HG02763 (cell line): ENCODE measurements around the gene RD3L.
"Not testable (repeated sequence)": the region's sequence is repeated elsewhere in the genome, so short reads cannot be mapped to it uniquely, and the experiment has no call there.

Source experiments
- ATAC-seq: cut with Tn5 transposase; IDR thresholded peaks from one replicate; pipeline ENCODE4 v1.9.1; 2021; ENCODE audit warnings: mild to moderate bottlenecking, moderate library complexity; ENCODE audit not compliant: unreplicated experiment

Gene RD3L

DNA sequence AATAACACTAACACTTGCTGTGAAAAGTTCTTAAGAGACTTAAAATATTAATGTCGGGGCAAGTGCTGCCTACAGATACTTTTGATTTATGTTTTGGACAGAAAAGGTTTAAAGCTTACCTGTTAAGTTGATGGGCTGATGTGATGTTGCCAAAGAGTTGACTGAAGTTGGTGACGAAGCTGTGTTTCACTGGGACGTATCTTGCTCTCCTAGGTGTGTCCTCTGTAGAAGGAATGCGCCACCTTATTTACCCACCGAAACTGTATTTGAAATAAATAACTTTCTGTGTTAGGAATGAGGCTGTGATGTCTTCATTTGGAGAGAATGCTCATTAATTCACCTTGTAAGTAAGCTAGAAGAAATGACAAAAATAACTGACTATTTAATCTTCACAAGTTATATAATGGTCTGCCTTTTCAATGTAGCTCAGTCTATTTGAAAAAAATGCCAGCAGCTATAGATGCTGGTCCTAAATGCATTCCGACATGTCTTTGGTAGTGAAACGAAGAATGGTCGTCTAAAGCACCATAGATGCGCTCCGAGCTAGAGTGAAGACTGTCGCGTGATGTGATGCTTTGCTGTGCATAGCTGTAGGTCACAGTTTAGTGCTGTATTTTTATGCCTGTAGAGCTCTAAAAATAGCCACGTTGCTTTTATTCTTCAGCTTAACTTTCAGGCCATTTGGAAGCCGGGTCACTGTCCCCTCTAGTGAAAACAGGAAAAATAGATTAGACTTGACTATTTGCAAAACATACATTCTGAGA is at the start of gene RD3L:
TSS of gene RD3L (minus strand) at position 557 of the 764 bp plus-strand sequence. CDS start 834 bp downstream, outside the sequence.
- no peak for ATAC-seq

GRCh38 chr14:103989964-103990363 is 47.6 kb upstream of the RD3L start:
- no peak for ATAC-seq

- ATAC-seq, result no peak
Measured at GRCh38 chr14:103989034-103989433, 46.7 kb upstream of the RD3L start.

DNA sequence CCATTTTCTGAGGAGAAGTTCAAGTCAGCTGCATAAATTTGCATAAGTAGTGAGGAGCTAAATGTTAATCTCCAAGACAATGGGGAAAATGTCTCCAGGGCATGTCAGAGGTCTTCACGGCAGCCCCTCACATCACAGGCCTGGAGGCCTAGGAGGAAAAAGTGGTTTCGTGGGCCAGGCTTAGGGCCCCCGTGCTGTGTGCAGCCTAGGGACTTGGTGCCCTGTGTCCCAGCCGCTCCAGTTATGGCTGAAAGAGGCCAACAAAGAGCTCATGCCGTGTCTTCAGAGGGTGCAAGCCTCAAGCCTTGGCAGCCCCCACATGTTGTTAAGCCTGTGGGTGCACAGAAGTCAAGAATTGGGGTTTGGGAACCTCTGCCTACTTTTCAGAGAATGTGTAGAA is 41.9 kb upstream of the RD3L start:
- no peak for ATAC-seq

- not testable (repeated sequence) for ATAC-seq
Measured at GRCh38 chr14:103980623-103981238, 38.4 kb upstream of the RD3L start.

DNA sequence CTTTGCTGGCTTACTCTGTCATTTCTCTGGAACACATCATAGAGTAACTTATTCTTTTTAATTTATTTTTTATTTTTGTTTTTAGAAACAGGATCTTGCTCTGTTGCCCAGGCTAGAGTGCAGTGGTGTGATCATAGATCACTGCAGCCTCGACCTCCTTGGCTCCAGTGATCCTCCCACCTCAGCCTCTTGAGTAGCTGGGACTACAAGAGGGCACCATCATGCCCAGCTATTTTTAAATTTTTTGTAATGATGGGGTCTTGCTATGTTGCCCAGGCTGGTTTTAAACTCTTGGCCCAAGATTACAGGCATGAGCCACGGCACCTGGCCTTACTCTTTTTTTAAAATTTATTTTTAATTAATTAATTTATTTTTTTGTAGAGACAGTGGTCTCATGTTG is 32.2 kb upstream of the RD3L start:
- ATAC-seq, result no peak

DNA sequence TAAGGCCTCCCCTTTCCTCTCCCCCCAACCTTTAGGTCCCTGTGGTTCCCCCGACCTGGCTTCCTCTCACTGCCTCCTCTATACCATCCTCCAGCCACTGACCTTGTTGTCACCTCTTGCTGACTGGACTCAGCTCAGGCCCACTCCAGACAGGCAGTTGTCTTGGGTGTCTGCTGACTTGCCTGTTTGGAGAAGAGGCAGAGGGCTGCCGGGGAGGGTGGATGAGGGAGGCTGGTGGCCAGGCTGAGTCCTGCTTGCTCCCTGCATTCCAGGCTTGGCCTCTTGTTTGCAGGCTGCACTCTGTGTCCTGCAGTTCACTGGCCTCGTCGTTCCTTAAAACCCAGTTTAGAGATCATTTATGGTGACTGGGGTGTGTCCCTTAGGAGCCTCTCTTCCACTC is 31.0 kb upstream of the RD3L start:
- ATAC-seq, result no peak

GRCh38 chr14:103969961-103970360 is 27.6 kb upstream of the RD3L start:
- no peak for ATAC-seq

- ATAC-seq, result no peak
Measured at GRCh38 chr14:103966631-103967030, 24.3 kb upstream of the RD3L start.

DNA sequence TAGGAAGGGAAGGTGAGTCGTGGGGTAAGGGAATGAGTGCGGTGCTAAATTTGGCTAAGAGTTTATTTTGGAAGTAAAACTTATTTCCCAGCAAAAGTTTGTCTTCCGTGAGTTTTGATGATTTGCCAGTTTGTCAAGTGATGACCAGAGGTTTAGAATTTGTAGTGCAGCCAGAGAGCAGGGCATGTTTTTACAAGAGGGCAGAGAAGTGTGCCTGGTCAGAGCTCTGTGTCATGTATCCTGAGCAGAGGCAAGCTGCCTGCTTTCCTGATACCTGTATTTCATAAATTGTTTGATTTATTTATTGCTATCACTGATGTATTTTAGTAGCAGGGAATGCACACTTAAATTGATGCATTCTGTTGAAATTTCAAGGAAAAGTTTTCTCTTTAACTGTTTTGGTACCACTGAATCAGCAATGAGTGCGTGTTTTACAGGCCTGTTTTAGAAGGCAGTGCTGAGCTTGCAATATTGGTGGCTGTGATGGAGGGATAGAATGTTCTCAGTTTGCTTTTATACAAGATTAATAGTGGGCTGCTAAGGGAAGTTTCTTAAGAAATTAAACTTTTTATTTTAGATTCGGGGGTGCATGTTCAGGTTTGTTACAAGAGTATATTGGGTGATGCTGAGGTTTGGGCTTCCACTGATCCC is 19.7 kb upstream of the RD3L start:
- ATAC-seq, result no peak

DNA sequence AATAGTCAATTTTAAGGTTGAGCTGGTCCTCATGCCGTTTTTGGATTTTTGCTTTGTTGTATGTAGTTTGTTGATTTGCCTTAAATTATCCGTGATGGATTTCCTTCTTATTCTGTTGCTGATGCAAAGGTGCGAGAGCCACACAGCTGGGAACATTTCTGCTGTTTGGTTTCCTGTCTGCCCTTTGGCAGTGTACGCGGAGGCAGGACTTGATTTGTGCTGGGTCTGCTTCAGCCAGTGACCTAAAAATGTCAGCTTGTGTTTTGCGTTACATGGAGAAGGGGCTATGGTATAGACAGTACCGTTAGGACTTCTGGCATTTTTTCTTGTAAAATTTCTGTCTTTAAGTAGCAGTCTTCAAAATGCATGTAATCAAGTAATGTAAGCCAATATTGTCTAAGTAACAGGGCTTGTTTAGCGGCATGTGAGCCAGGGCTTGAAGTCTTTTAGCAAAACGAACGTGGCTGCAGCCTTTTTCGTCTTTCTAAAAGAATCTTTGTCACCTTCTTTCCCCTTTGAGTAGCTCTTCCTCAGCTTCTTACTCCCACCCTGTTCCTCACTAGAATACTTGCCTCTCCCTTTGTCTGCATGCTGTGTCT is 18.2 kb upstream of the RD3L start:
- ATAC-seq, result no peak

GRCh38 chr14:103949131-103949790 is 6.9 kb upstream of the RD3L start:
- no peak for ATAC-seq

DNA sequence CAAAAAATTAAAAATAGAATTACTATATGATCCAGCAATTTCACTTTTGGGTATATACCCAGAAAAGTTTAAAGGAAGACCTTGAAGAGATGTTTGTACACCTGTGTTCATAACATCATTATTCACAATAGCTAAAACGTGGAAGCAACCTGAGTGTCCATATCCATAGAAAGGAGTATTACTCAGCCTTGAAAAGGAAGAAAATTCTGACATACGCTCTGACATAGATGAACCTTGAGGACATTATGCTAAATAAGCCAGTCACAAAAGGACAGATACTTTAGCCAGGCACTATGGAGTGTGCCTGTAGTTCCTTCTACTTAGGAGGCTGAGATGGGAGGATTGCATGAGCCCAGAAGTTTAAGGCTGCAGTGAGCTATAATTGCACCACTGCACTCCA is 6.1 kb upstream of the RD3L start:
- no peak for ATAC-seq

DNA sequence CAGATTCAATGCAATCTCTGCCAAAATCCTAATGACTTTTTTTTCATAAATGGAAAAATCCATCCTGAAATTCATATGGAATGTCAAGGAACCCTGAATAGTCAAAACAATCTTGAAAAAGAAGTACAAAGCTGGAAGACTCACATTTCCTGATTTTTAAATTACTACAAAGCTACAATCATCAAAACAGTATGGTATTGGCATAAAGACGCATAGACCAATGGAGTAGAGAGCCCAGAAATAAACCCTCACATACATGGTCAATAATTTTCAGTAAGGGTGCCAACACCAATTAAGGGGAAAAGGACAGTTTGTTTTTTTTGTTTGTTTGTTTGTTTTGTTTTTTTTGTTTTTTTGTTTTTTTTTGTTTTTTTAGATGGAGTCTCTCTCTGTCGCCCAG is 4.6 kb upstream of the RD3L start:
- ATAC-seq, result no peak

GRCh38 chr14:103943673-103944072 is 1.3 kb upstream of the RD3L start:
- ATAC-seq, result no peak

DNA sequence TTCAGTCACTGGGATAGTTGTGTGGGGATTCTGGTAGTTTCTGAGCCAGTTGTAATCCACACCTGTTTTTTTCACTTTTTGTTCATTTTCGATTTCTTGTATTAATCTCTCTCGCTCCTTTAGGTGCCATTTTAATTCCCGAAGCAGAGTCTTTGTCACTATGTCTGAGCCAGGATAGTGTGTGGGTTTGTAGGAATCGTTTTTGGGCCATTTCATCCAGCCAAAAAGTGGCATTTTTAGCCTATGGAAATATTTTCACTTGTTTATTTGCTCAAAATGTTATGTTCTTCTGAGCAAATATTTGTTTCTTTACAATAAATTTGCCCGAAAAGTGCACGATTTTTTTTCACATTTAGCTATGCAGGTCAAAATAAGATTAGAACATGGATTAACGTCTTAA is 867 bp downstream of the RD3L start:
- ATAC-seq, result no peak

- no peak for ATAC-seq
Measured at GRCh38 chr14:103935102-103935501, 7.2 kb downstream of the RD3L start.

GRCh38 chr14:103932791-103933490 is 9.4 kb downstream of the RD3L start:
- ATAC-seq, result no peak

DNA sequence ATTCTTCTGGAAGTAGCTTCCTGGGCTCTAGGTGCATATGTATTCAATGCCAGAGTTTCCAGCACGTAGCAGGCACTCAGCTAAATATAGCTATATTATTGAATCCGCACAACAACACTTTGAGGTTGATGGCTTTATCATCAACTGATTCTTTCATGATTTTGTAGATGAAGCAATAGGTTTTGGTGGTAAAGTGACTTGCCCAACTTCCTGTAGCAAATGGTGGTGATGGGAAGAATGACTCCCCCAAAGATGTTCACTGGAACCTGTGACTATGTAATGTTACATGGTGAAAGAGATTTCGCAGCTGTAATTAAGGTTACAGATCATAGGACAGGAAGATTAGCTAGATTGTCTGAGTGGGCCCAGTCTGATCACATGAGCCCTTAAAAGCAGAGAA is 10.9 kb downstream of the RD3L start:
- ATAC-seq, result no peak

DNA sequence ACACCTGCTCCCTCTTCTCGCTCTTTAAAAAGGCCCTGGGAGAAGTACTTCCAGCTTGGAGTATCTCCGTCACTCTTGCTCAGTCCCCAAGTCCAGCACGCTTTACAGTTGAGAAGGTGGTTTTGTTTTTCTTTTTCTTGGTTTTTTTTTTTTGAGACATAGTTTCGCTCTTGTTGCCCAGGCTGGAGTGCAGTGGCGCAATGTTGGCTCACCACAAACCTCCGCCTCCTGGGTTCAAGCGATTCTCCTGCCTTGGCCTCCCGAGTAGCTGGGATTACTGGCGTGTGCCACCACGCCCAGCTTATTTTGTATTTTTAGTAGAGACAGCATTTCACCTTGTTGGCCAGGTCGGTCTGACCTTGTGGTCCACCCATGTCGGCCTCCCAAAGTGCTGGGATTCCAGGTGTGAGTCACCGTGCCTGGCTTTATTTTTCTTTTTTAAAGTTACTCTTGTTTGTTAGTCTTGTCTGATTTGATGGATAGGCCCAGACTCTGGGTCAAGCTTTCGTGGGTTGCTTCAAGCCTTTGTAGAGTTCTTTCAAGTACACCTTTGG is 12.2 kb downstream of the RD3L start:
- no peak for ATAC-seq
